ENCODE data around the gene CACNA1D. TPM values are rescaled to one million over a fixed set of nuclear protein-coding genes. Genes with fewer than 3 reads are reported as not detected.

The CACNA1D gene
- total RNA-seq, 2 experiments from 2014 or later, result not detected

DNA sequence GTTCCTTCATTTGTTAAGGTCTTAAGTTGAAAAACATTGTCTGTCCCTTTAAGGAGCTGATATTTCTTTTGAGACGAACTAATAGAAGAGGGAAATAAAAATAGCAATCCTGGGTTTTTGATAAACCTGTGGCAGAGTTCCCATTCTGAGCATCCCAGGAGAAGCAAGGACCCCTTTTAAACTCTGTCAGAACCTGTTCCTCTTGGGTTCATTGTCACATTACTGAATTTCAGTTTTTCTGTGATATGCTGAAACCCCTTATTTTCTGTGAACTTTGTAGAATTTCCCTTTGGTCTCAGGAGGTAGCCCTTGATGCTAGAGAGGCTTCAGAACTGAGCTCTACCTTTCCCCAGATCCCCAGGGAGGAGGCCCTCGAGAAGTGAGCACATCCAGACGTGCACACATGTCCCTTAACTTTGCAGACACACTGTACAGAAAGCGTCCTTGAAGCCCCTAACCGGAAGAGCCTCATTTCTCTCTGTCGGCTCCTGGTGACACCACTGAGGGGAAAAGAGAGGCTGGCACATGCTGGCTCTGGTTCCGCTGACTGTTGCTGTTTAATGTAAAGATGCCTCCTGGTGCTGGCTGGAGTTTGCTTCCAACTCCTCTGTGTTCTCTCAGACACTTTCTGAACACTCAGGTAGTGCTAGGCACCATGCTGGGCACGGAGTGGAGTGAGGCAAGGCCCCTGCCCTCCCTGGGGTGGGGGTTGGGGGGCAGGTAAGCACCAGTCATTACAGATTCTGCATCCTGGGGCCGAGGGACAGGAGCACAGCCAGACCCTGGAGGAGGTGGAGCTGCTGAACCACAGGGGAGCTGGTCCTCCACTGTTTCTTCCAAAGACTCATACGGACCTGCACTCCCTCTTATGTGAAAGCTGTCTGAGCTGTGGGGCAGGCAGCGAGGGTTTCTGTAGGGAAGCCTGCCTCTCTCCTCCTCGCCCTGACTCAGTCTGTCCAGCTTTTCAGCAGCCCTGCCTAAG is 274.4 kb downstream of the CACNA1D start:
- Mint-ChIP-seq H3K4me3 (no peak overlapping the region), H3K36me3 (ENCODE audit: low read depth) (no peaks in the 10 kb centered on the region), H3K4me1 (ENCODE audit: low read depth) (peaks cover 1% of the 10 kb centered on the region), H3K27me3 (peaks cover 4% of the 10 kb centered on the region), H3K9me3 (no peaks in the 10 kb centered on the region), H3K27ac (no peak overlapping the region)
- ChIA-PET CTCF (no interaction called here), POLR2A (interaction anchor here (0.7 kb wide), 1 partner anchor 657 kb away, joined by 3 read pairs; no protein-coding TSS in a partner anchor)
- intact Hi-C loops (cut with micrococcal nuclease), result no loop called here
- TF ChIP-seq, protein P1, sequence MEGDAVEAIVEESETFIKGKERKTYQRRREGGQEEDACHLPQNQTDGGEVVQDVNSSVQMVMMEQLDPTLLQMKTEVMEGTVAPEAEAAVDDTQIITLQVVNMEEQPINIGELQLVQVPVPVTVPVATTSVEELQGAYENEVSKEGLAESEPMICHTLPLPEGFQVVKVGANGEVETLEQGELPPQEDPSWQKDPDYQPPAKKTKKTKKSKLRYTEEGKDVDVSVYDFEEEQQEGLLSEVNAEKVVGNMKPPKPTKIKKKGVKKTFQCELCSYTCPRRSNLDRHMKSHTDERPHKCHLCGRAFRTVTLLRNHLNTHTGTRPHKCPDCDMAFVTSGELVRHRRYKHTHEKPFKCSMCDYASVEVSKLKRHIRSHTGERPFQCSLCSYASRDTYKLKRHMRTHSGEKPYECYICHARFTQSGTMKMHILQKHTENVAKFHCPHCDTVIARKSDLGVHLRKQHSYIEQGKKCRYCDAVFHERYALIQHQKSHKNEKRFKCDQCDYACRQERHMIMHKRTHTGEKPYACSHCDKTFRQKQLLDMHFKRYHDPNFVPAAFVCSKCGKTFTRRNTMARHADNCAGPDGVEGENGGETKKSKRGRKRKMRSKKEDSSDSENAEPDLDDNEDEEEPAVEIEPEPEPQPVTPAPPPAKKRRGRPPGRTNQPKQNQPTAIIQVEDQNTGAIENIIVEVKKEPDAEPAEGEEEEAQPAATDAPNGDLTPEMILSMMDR (IDR thresholded peaks at IDR 0.05), result no peak
- DNase-seq (no peak), ATAC-seq (no peak)

DNA sequence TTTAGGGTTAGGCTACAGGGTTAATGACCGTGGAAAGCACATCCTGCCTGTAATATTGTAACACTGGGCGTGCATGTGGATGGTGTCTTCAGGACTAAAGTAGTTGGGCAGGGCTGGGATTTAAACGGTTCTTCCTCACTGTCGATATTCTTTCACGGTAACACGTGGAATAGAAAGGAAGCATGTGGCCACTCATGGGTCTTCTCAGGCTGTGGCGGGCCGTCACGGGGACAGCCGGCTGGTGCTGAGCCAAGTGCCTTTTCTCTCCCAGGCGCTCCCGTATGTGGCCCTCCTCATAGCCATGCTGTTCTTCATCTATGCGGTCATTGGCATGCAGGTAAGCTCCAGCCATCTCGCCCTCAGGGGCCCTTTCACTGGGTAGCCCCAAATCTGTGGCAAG is 278.2 kb downstream of the CACNA1D start:
- no peaks in the 10 kb centered on the region for H3K36me3 Mint-ChIP-seq (ENCODE audit: low read depth)
- H3K27ac Mint-ChIP-seq, result no peak overlapping the region
- ChIA-PET CTCF (no interaction called here), POLR2A (no interaction called here)
- H3K9me3 Mint-ChIP-seq, result no peaks in the 10 kb centered on the region
- ATAC-seq (no peak), DNase-seq (no peak)
- intact Hi-C loops (cut with micrococcal nuclease), result no loop called here
- peaks cover 5% of the 10 kb centered on the region for H3K27me3 Mint-ChIP-seq
- TF ChIP-seq, protein P1 (IDR thresholded peaks at IDR 0.05), result no peak
- H3K4me3 Mint-ChIP-seq, result no peak overlapping the region
- H3K4me1 Mint-ChIP-seq (ENCODE audit: low read depth), result peaks cover 6% of the 10 kb centered on the region

DNA sequence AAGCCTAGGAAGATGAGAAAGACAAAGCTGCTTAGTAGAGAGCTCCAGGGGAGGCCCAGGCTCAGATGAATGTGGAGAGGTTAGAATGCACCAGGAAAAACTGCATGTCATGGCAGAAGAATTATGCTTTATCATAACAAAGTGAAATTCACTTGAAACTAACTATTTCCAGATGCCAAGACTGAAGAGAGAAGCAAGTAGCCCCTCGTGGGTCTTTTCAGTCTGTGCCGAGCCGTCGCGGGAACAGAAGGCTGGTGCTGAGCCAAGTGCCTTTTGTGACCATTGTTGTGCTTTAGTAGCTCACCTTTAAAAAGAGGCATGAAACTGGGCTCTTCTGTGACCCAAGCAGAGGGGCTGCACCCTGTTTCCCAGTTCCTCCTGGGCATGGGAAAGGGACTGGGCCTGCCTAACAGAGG is 278.6 kb downstream of the CACNA1D start:
- peaks cover 5% of the 10 kb centered on the region for H3K27me3 Mint-ChIP-seq
- no peaks in the 10 kb centered on the region for H3K9me3 Mint-ChIP-seq
- no peak for DNase-seq
- intact Hi-C loops (cut with micrococcal nuclease), result no loop called here
- H3K4me3 Mint-ChIP-seq, result no peak overlapping the region
- CTCF ChIA-PET, result no interaction called here
- POLR2A ChIA-PET, result no interaction called here
- no peak overlapping the region for H3K27ac Mint-ChIP-seq
- ATAC-seq, result no peak
- no peaks in the 10 kb centered on the region for H3K36me3 Mint-ChIP-seq (ENCODE audit: low read depth)
- peaks cover 6% of the 10 kb centered on the region for H3K4me1 Mint-ChIP-seq (ENCODE audit: low read depth)
- TF ChIP-seq, protein P1 (IDR thresholded peaks at IDR 0.05), result no peak

DNA sequence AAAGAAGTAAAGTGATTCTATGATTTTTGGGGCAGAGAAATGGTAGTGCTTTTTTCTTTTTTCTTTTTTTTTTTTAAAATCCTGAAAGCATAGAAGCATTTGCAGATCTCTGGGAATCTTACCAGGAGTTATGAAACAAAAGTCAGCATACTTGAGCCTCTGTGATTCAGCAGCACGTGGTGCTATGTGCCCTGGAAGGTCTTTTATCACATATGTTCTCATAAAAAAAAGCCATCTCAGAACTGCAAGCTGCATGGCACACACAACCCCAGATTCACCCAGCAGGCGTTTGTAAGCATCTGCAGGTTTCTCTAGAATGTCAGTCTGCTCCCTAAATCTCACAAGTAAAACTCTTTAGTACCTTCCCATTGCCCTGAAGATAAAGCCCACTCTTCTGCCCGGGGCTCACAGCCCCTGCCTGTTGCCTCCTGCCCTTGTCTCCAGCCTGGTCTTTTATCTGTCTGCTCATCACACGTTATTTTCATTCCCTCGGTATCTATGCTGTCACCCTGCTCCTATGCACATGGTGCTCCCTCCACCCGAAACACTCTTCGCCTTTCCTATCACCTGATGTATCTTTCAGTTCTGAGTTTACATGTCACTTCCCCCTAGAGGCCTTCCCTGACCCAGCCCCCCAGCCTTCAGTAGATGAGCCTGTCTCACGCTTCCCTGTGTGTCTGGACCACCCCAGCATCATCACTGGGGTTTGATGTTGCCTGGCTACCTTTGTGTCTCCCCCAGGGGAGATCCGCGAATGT is 279.4 kb downstream of the CACNA1D start:
- Mint-ChIP-seq H3K36me3 (ENCODE audit: low read depth) (no peaks in the 10 kb centered on the region), H3K27ac (no peak overlapping the region), H3K9me3 (no peaks in the 10 kb centered on the region), H3K27me3 (peaks cover 5% of the 10 kb centered on the region), H3K4me1 (ENCODE audit: low read depth) (peaks cover 6% of the 10 kb centered on the region), H3K4me3 (no peak overlapping the region)
- DNase-seq (no peak), ATAC-seq (no peak)
- CTCF ChIA-PET, result no interaction called here
- TF ChIP-seq, protein P1 (IDR thresholded peaks at IDR 0.05), result no peak
- intact Hi-C loops (cut with micrococcal nuclease), result no loop called here
- POLR2A ChIA-PET, result no interaction called here

DNA sequence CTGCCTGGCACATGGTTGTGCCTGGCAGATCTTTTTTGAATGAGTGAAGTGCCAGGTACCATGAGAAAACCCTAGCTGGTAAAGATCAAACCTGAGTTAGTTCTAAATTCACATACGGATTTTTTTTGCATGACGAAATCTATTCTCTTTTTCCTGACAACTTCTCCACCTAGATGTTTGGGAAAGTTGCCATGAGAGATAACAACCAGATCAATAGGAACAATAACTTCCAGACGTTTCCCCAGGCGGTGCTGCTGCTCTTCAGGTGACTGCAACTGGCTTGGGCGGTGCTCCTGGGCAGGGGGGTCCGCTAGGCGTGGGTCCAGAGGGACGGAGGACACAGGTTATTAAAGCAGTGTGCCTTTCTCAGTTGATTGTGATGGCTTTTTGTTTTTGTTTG is 280.0 kb downstream of the CACNA1D start:
- DNase-seq (no peak), ATAC-seq (no peak)
- Mint-ChIP-seq H3K4me3 (no peak overlapping the region), H3K9me3 (no peaks in the 10 kb centered on the region), H3K36me3 (ENCODE audit: low read depth) (no peaks in the 10 kb centered on the region), H3K27ac (no peak overlapping the region), H3K27me3 (peaks cover 5% of the 10 kb centered on the region), H3K4me1 (ENCODE audit: low read depth) (peaks cover 6% of the 10 kb centered on the region)
- CTCF ChIA-PET, result no interaction called here
- POLR2A ChIA-PET, result no interaction called here
- intact Hi-C loops (cut with micrococcal nuclease), result no loop called here
- TF ChIP-seq, protein P1 (IDR thresholded peaks at IDR 0.05), result no peak

Data from activated CD8-positive, alpha-beta T cell treated with anti-CD3 and anti-CD28 coated beads for 36 hours (primary cell).